ENCODE measurements around the gene AP3D1. TPM values are rescaled to one million over a fixed set of nuclear protein-coding genes. Genes with fewer than 3 reads are reported as not detected.

Gene AP3D1
- total and polyA plus RNA-seq, 9 of the 15 experiments (the other 6 are each of a cell fraction or from before 2014, with no cell fraction given) = 1.2 to 86.1 (median 35.9) TPM

DNA sequence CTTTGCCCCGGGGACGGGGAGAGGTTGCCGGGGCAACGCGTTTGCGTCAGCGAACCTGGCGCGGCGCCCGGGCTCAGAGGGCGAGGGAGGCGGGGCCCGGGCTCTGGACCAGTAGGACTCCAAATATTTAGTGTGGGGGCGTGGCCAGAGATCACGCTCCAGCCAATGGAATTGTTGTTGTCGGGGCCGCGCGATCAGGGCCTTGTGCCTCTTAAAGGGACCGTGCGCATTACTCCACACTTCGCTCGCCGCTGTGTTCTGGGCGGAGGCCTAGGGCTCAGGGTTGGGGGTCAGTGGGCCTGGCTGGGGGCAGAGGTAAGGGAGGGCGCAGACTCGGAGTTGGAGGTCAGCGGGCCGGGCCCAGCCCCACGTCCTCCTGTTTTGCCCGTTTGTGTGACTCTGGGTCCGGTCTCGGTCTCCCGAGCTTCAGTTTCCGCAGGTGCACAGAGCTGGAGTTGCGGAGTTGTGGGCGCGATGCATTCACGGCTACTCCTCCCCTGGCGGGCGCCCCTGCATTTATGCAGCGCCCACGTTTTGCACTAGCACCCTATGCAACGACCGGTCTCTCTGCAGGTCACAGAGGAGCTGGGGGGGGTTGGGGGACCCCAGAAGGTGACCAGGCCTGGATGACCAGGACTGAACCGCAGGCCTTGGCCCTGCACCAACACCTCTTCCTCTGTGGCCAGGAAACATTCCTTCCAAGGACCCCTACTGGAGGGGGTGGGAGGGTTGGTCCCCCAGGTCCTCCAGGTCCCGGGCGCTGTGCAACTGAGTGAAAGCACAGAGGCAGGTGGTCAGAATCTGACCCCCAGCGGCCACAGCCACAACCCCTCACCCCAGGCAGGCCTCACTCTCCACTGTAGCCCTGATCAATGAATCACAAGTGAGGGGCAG lies 89.6 kb downstream of the AP3D1 start (continued):
- TF ChIP-seq, protein P1, sequence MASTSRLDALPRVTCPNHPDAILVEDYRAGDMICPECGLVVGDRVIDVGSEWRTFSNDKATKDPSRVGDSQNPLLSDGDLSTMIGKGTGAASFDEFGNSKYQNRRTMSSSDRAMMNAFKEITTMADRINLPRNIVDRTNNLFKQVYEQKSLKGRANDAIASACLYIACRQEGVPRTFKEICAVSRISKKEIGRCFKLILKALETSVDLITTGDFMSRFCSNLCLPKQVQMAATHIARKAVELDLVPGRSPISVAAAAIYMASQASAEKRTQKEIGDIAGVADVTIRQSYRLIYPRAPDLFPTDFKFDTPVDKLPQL (IDR thresholded peaks at IDR 0.05; ENCODE audit: extremely low read depth, insufficient read length) = peak; percentile 31
- TF ChIP-seq PHB (CRISPR knock-in tag; IDR thresholded peaks at IDR 0.05) (0 out of 2 replicates have a peak, but pooled peaks have one; percentile 54), TAF7 (tag; IDR thresholded peaks at IDR 0.05) (no peak), FOS (IDR thresholded peaks at IDR 0.05; ENCODE audit: extremely low read depth, insufficient read length) (peak; percentile 15), CBX3 (IDR thresholded peaks at IDR 0.05; ENCODE audit: borderline replicate concordance in 1 of 2, low read length in 2 of 2) (no peak), POLR2G (IDR thresholded peaks at IDR 0.05; ENCODE audit: low read depth, low read length) (peak; percentile 94), ZKSCAN1 (IDR thresholded peaks at IDR 0.05; ENCODE audit: low read depth, low read length) (no peak), NEUROD1 (IDR thresholded peaks at IDR 0.05; ENCODE audit: borderline replicate concordance, low read depth, low read length, partially characterized antibody) (peak; percentile 83), ADNP (tag; IDR thresholded peaks at IDR 0.05) (no peak), SIN3A (IDR thresholded peaks at IDR 0.05; ENCODE audit: borderline replicate concordance in 2 of 2, control insufficient read depth in 1 of 2, low read depth in 2 of 2, low read length in 2 of 2) (peak; percentile 46 to 60; a peak in 2 of 4 replicates), CXXC5 (CRISPR knock-in tag; IDR thresholded peaks at IDR 0.05) (no peak; the same call in 1 of the 2 replicates), HNRNPH1 (optimal IDR thresholded peaks at IDR 0.05; ENCODE audit: low read depth, low read length) (no peak), ZNF3 (CRISPR knock-in tag; IDR thresholded peaks at IDR 0.05) (no peak), HMGN3 (IDR thresholded peaks at IDR 0.05; ENCODE audit: borderline replicate concordance, extremely low read depth, insufficient read length, low read depth, low read length) (peak; percentile 1), ZNF354B (CRISPR knock-in tag; IDR thresholded peaks at IDR 0.05) (no peak), SMARCB1 (IDR thresholded peaks at IDR 0.05; ENCODE audit: insufficient read length, low read depth) (no peak)
- TF ChIP-seq, protein P2, sequence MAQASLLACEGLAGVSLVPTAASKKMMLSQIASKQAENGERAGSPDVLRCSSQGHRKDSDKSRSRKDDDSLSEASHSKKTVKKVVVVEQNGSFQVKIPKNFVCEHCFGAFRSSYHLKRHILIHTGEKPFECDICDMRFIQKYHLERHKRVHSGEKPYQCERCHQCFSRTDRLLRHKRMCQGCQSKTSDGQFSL (CRISPR knock-in tag; IDR thresholded peaks at IDR 0.05) = peak; percentile 85
- TF ChIP-seq, protein P2 (tag; IDR thresholded peaks at IDR 0.05) = no peak
- TF ChIP-seq, protein P3, sequence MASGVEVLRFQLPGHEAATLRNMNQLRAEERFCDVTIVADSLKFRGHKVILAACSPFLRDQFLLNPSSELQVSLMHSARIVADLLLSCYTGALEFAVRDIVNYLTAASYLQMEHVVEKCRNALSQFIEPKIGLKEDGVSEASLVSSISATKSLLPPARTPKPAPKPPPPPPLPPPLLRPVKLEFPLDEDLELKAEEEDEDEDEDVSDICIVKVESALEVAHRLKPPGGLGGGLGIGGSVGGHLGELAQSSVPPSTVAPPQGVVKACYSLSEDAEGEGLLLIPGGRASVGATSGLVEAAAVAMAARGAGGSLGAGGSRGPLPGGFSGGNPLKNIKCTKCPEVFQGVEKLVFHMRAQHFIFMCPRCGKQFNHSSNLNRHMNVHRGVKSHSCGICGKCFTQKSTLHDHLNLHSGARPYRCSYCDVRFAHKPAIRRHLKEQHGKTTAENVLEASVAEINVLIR (CRISPR knock-in tag; IDR thresholded peaks at IDR 0.05) = peak; percentile 68; the same call in 1 of the 2 replicates
- TF ChIP-seq, protein P4, sequence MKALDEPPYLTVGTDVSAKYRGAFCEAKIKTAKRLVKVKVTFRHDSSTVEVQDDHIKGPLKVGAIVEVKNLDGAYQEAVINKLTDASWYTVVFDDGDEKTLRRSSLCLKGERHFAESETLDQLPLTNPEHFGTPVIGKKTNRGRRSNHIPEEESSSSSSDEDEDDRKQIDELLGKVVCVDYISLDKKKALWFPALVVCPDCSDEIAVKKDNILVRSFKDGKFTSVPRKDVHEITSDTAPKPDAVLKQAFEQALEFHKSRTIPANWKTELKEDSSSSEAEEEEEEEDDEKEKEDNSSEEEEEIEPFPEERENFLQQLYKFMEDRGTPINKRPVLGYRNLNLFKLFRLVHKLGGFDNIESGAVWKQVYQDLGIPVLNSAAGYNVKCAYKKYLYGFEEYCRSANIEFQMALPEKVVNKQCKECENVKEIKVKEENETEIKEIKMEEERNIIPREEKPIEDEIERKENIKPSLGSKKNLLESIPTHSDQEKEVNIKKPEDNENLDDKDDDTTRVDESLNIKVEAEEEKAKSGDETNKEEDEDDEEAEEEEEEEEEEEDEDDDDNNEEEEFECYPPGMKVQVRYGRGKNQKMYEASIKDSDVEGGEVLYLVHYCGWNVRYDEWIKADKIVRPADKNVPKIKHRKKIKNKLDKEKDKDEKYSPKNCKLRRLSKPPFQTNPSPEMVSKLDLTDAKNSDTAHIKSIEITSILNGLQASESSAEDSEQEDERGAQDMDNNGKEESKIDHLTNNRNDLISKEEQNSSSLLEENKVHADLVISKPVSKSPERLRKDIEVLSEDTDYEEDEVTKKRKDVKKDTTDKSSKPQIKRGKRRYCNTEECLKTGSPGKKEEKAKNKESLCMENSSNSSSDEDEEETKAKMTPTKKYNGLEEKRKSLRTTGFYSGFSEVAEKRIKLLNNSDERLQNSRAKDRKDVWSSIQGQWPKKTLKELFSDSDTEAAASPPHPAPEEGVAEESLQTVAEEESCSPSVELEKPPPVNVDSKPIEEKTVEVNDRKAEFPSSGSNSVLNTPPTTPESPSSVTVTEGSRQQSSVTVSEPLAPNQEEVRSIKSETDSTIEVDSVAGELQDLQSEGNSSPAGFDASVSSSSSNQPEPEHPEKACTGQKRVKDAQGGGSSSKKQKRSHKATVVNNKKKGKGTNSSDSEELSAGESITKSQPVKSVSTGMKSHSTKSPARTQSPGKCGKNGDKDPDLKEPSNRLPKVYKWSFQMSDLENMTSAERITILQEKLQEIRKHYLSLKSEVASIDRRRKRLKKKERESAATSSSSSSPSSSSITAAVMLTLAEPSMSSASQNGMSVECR (CRISPR knock-in tag; IDR thresholded peaks at IDR 0.05) = no peak; the same call in 1 of the 2 replicates
